ENCODE data around the gene ATOH8. TPM values are rescaled to one million over a fixed set of nuclear protein-coding genes. Genes with fewer than 3 reads are reported as not detected.

Gene ATOH8
- total RNA-seq, 1 experiment from 2014 or later = 0.20 TPM

GRCh38 chr2:85797921-85798320, 44.1 kb downstream of the ATOH8 start:
- Histone ChIP-seq H3K18ac (ENCODE audit: insufficient read length, low read depth, low read length) (no peak overlapping the region), H4K20me1 (ENCODE audit: control insufficient read depth, insufficient read depth, insufficient read length) (no peaks in the 10 kb centered on the region), H2BK5ac (ENCODE audit: insufficient read length, low read length) (no peak overlapping the region), H2AK5ac (ENCODE audit: insufficient read length, low read length) (no peak overlapping the region), H4K5ac (ENCODE audit: insufficient read length, low read depth, low read length) (no peak overlapping the region), H2AFZ (ENCODE audit: low read length) (no peak overlapping the region), H3K27ac (ENCODE audit: insufficient read length, low read depth, low read length) (no peak overlapping the region), H3K27me3 (ENCODE audit: insufficient read depth, low read length) (no peaks in the 10 kb centered on the region; the same call in 1 of the 2 replicates), H2BK120ac (ENCODE audit: low read depth, low read length, poor library complexity, severe bottlenecking) (no peak overlapping the region), H3K4me1 (ENCODE audit: insufficient read depth, low read length) (no peaks in the 10 kb centered on the region), H3K14ac (ENCODE audit: insufficient read depth, low read length) (no peak overlapping the region), H3K79me2 (ENCODE audit: insufficient read depth, low read length) (no peaks in the 10 kb centered on the region), H3T11ph (ENCODE audit: low read length) (no peak overlapping the region), H3K4ac (ENCODE audit: low read depth, low read length) (no peak overlapping the region), H4K91ac (ENCODE audit: insufficient read length, low read depth, low read length) (no peak overlapping the region), H4K8ac (replicated peaks; ENCODE audit: insufficient read length, low read depth, low read length) (no peak overlapping the region), H3K23me2 (ENCODE audit: insufficient read length, low read depth, low read length, poor library complexity, severe bottlenecking) (no peaks in the 10 kb centered on the region), H3K23ac (ENCODE audit: insufficient read length, low read depth, low read length) (no peak overlapping the region), H2BK12ac (ENCODE audit: insufficient read length, low read depth, low read length) (no peak overlapping the region), H3K9me3 (ENCODE audit: control insufficient read depth, low read depth, low read length) (no peaks in the 10 kb centered on the region), H2BK15ac (ENCODE audit: low read depth, low read length) (no peak overlapping the region), H3K4me2 (ENCODE audit: insufficient read depth, insufficient read length, low read length) (no peak overlapping the region), H3K9ac (ENCODE audit: extremely low read depth, insufficient read length, low read length) (no peak overlapping the region), H2BK20ac (ENCODE audit: low read depth, low read length, poor library complexity, severe bottlenecking) (no peak overlapping the region), H3K79me1 (ENCODE audit: insufficient read depth, low read depth, low read length, poor library complexity, severe bottlenecking) (no peaks in the 10 kb centered on the region), H3K56ac (ENCODE audit: insufficient read length, low read depth, low read length) (no peak overlapping the region)
- Mint-ChIP-seq H3K9me3 (peaks cover 0 to 4% of the 10 kb centered on the region in 2 experiments; a peak in 1 of 5 replicates), H3K36me3 (ENCODE audit: insufficient read depth in 1 of 3, low read depth in 3 of 3) (no peaks in the 10 kb centered on the region; a peak in 1 of 7 replicates), H3K27me3 (ENCODE audit: low read depth) (peaks cover 33% of the 10 kb centered on the region), H3K4me1 (peaks cover 4 to 9% of the 10 kb centered on the region in 2 experiments; a peak in 3 of 4 replicates), H3K27ac (no peak overlapping the region; a peak in 1 of 7 replicates), H3K4me3 (no peak overlapping the region; a peak in 1 of 5 replicates)
- DNase-seq = no peak
- TF ChIP-seq CTCF (conservative IDR thresholded peaks at IDR 0.05) = peak; percentile 76
- WGBS (ENCODE audit: extremely low coverage, insufficient read length, low lambda C conversion rate) = no CpG with 5 or more reads among the region's 6 CpGs
